Left colon (tissue), 2 donors: ENCODE measurements around the gene CFAP20DC. TPM values are rescaled to one million over a fixed set of nuclear protein-coding genes. Genes with fewer than 3 reads are reported as not detected.

Experiments
- ATAC-seq: fragments of 200-7000 bp; cut with Tn5 transposase; one replicate; pipeline ENCODE4 v1.9.1; 2020; ENCODE audit warnings: mild to moderate bottlenecking, moderate library complexity
- DNase-seq, 2 donors: peaks; one replicate each; pipeline ENCODE4 v3.0.0-alpha.2; 2020
- intact Hi-C, 2 donors: fragments of 100-400 bp; cut with DNase I in 1 of 2; cut with micrococcal nuclease in 1 of 2; formaldehyde crosslinking; loops; one replicate each; pipeline versions ENCODE4 v1.11.2 to v1.14.0; 2022; cut with DNase I, micrococcal nuclease
- total RNA-seq, 2 donors: library from RNA; stranded (reverse); fragmentation: NEBNext Ultra II Directional; extraction: Animal tissue kit (Norgen Biotek cat#: 25700); gene quantifications; one replicate each; pipeline ENCODE4 v1.2.1, GENCODE V29; 2021
- donor health status: DM: no; HTN: no; CAD: no.
- donor health status: DM: yes; HTN: yes; CAD: no.

CFAP20DC gene
- total RNA-seq, 2 donors from 2014 or later, result 0.98 to 1.6 TPM

GRCh38 chr3:58784888-58785287 lies 264.9 kb downstream of the CFAP20DC start:
- DNase-seq (no peak), ATAC-seq (peak; percentile 94)
- intact Hi-C loops, result no loop called here

- DNase-seq, result no peak
- intact Hi-C loops, result no loop called here
- peak; percentile 69 for ATAC-seq
Observed at GRCh38 chr3:58784425-58784824, 265.4 kb downstream of the CFAP20DC start.

GRCh38 chr3:58783845-58784244 lies 266.0 kb downstream of the CFAP20DC start:
- no peak for ATAC-seq
- DNase-seq, result no peak
- intact Hi-C loops, result no loop called here

- no peak for ATAC-seq
Observed at GRCh38 chr3:58779934-58780333, 269.9 kb downstream of the CFAP20DC start.

GRCh38 chr3:58776231-58776630 lies 273.6 kb downstream of the CFAP20DC start:
- ATAC-seq (no peak), DNase-seq (no peak)
- intact Hi-C loops, result no loop called here

More at GRCh38 chr3:58779934-58780333, 269.9 kb downstream of the CFAP20DC start:
- intact Hi-C loops, result no loop called here
- no peak for DNase-seq

GRCh38 chr3:58772462-58772861 lies 277.4 kb downstream of the CFAP20DC start:
- ATAC-seq, result no peak
- DNase-seq, result no peak
- intact Hi-C loops, result no loop called here

GRCh38 chr3:58769065-58769464 lies 280.8 kb downstream of the CFAP20DC start:
- intact Hi-C loops, result no loop called here

GRCh38 chr3:58766587-58767282 lies 283.1 kb downstream of the CFAP20DC start:
- DNase-seq (no peak), ATAC-seq (no peak)
- intact Hi-C loops, result no loop called here

More at GRCh38 chr3:58769065-58769464, 280.8 kb downstream of the CFAP20DC start:
- no peak for DNase-seq
- peak; percentile 57 for ATAC-seq

- intact Hi-C loops, result no loop called here
- DNase-seq (no peak), ATAC-seq (no peak)
Observed at GRCh38 chr3:58755150-58755549, 294.7 kb downstream of the CFAP20DC start.

GRCh38 chr3:58754074-58754473 lies 295.8 kb downstream of the CFAP20DC start:
- no peak for ATAC-seq
- no peak for DNase-seq
- intact Hi-C loops, result no loop called here

- ATAC-seq, result no peak
- intact Hi-C loops, result no loop called here
- DNase-seq, result no peak
Observed at GRCh38 chr3:58751882-58752567, 297.8 kb downstream of the CFAP20DC start.

GRCh38 chr3:58751235-58751634 lies 298.6 kb downstream of the CFAP20DC start:
- no peak for ATAC-seq
- intact Hi-C loops, result no loop called here
- no peak for DNase-seq

GRCh38 chr3:58749948-58750347 lies 299.9 kb downstream of the CFAP20DC start:
- ATAC-seq, result no peak
- intact Hi-C loops, result no loop called here
- no peak for DNase-seq

- ATAC-seq (no peak), DNase-seq (no peak)
- intact Hi-C loops, result no loop called here
Observed at GRCh38 chr3:58748024-58748423, 301.8 kb downstream of the CFAP20DC start.

- ATAC-seq, result no peak
- intact Hi-C loops, result no loop called here
- no peak for DNase-seq
Observed at GRCh38 chr3:58746758-58747157, 303.1 kb downstream of the CFAP20DC start.

GRCh38 chr3:58743296-58743695 lies 306.5 kb downstream of the CFAP20DC start:
- ATAC-seq (no peak), DNase-seq (no peak)
- intact Hi-C loops, result no loop called here

- intact Hi-C loops, result no loop called here
- peak; percentile 99 for ATAC-seq
- DNase-seq, result no peak
Observed at GRCh38 chr3:58742239-58742638, 307.6 kb downstream of the CFAP20DC start.

- intact Hi-C loops, result no loop called here
- no peak for DNase-seq
- no peak for ATAC-seq
Observed at GRCh38 chr3:58737644-58738043, 312.2 kb downstream of the CFAP20DC start.

- no peak for DNase-seq
- no peak for ATAC-seq
- intact Hi-C loops, result no loop called here
Observed at GRCh38 chr3:58731673-58732072, 318.2 kb downstream of the CFAP20DC start.

- DNase-seq, result no peak
- intact Hi-C loops, result no loop called here
- ATAC-seq, result no peak
Observed at GRCh38 chr3:58728723-58729122, 321.1 kb downstream of the CFAP20DC start.
